ENCODE results near the gene KRT32. TPM values are rescaled to one million over a fixed set of nuclear protein-coding genes. Genes with fewer than 3 reads are reported as not detected.

The KRT32 gene
- total RNA-seq, 4 donors from 2014 or later: 0.61 to 12.8 (median 4.6) TPM

- Histone ChIP-seq H3K9me3 (no peaks in the 10 kb centered on the region), H3K4me1 (peaks cover 15 to 81% (median 29%) of the 10 kb centered on the region in 3 donors), H3K4me3 (no peak overlapping the region), H3K27me3 (no peaks in the 10 kb centered on the region), H3K36me3 (no peaks in the 10 kb centered on the region), H3K27ac (peak overlapping the region in 1 of 4 donors; percentile 3)
- TF ChIP-seq POLR2A (IDR thresholded peaks at IDR 0.05): no peak
- no peak for TF ChIP-seq CTCF (IDR thresholded peaks at IDR 0.05)
- DNase-seq: no peak
- 42 to 77% methylated on average over 5 to 11 of the region's 15 CpGs for WGBS, 2 donors
- intact Hi-C loops (cut with DNase I): no loop called here
Measured at GRCh38 chr17:41462705-41463104, 4.5 kb downstream of the KRT32 start.

- TF ChIP-seq POLR2A (IDR thresholded peaks at IDR 0.05): no peak
- TF ChIP-seq CTCF (IDR thresholded peaks at IDR 0.05): no peak
- H3K9me3 ChIP-seq: no peaks in the 10 kb centered on the region
- no peak overlapping the region for H3K4me3 ChIP-seq
- peak overlapping the region in 2 of 4 donors; percentile 55 to 73 for H3K27ac ChIP-seq
- no peak for DNase-seq
- H3K4me1 ChIP-seq: peaks cover 12 to 63% (median 23%) of the 10 kb centered on the region in 3 donors
- H3K36me3 ChIP-seq: no peaks in the 10 kb centered on the region
- intact Hi-C loops (cut with DNase I): no loop called here
- H3K27me3 ChIP-seq: no peaks in the 10 kb centered on the region
- WGBS, 2 donors: 38 to 42% methylated on average over 4 of the region's 4 CpGs
Measured at GRCh38 chr17:41457676-41458075, 9.5 kb downstream of the KRT32 start.

- Histone ChIP-seq H3K27ac (peak overlapping the region in 3 of 4 donors; percentile 44 to 73 (median 55)), H3K4me3 (no peak overlapping the region), H3K27me3 (no peaks in the 10 kb centered on the region), H3K36me3 (no peaks in the 10 kb centered on the region), H3K9me3 (no peaks in the 10 kb centered on the region), H3K4me1 (peaks cover 12 to 55% (median 23%) of the 10 kb centered on the region in 3 donors)
- TF ChIP-seq POLR2A (IDR thresholded peaks at IDR 0.05) (no peak), CTCF (IDR thresholded peaks at IDR 0.05) (peak in 1 of 6 experiments; percentile 30)
- DNase-seq: no peak
- 50 to 72% methylated on average over 2 to 3 of the region's 3 CpGs for WGBS, 2 donors
- intact Hi-C loops (cut with DNase I): no loop called here
Measured at GRCh38 chr17:41456204-41456603, 11.0 kb downstream of the KRT32 start.

GRCh38 chr17:41455236-41455635 lies 11.9 kb downstream of the KRT32 start:
- Histone ChIP-seq H3K9me3 (no peaks in the 10 kb centered on the region), H3K36me3 (no peaks in the 10 kb centered on the region), H3K27me3 (no peaks in the 10 kb centered on the region), H3K4me3 (no peak overlapping the region), H3K27ac (peak overlapping the region in 3 of 4 donors; percentile 14 to 73 (median 55)), H3K4me1 (peaks cover 12 to 55% (median 23%) of the 10 kb centered on the region in 3 donors)
- intact Hi-C loops (cut with DNase I): no loop called here
- WGBS, 2 donors: 86% methylated on average over 1 of the region's 1 CpG; no CpG with 5 or more reads in 1 of the 2 donors
- DNase-seq: no peak
- no peak for TF ChIP-seq POLR2A (IDR thresholded peaks at IDR 0.05)
- TF ChIP-seq CTCF (IDR thresholded peaks at IDR 0.05): no peak

- TF ChIP-seq POLR2A (IDR thresholded peaks at IDR 0.05) (no peak), CTCF (IDR thresholded peaks at IDR 0.05) (no peak)
- no peaks in the 10 kb centered on the region for H3K36me3 ChIP-seq
- WGBS, 2 donors: 86% methylated on average over 3 of the region's 3 CpGs
- DNase-seq: no peak
- no peak overlapping the region for H3K4me3 ChIP-seq
- H3K27me3 ChIP-seq: no peaks in the 10 kb centered on the region
- H3K27ac ChIP-seq: no peak overlapping the region
- intact Hi-C loops (cut with DNase I): no loop called here
- peaks cover 9 to 35% (median 23%) of the 10 kb centered on the region in 3 donors for H3K4me1 ChIP-seq
- no peaks in the 10 kb centered on the region for H3K9me3 ChIP-seq
Measured at GRCh38 chr17:41453066-41453465, 14.1 kb downstream of the KRT32 start.

Measured in esophagus squamous epithelium (tissue), 5 donors.